Pancreas (tissue), 10 donors: ENCODE data around the gene ADAMTS2. TPM values are rescaled to one million over a fixed set of nuclear protein-coding genes. Genes with fewer than 3 reads are reported as not detected.

Experiments used
- ATAC-seq, 4 donors: fragments of 200-7000 bp; cut with Tn5 transposase; one replicate each; pipeline versions ENCODE4 v1.8.0 to v1.9.1; 2020; ENCODE audit warnings: mild to moderate bottlenecking in 4 of 4, moderate library complexity in 4 of 4
- DNase-seq, 6 donors: peaks; one replicate each; pipeline ENCODE4 v3.0.0-alpha.2; 2020
- FAIRE-seq: peaks from 2 replicates; lab custom pipeline; 2012; peaks lifted over from hg19 to GRCh38; lab: Jason Lieb, UNC
- H3K27ac ChIP-seq, 4 donors: fragments of 200-600 bp; sonication (generic); 1 replicate in 3 of 4; 2 replicates in 1 of 4; pipeline versions ENCODE4 v1.5.0 to v1.8.0; 2020
- H3K27me3 ChIP-seq, 4 donors: fragments of 200-600 bp; one replicate each; pipeline ENCODE4 v1.8.0; 2021
- H3K36me3 ChIP-seq, 3 donors: fragments of 200-600 bp; sonication (generic) in 1 of 3; one replicate each; pipeline versions ENCODE4 v1.5.0 to v1.8.0; 2020 to 2021
- H3K4me1 ChIP-seq, 3 donors: fragments of 200-600 bp; one replicate each; pipeline ENCODE4 v1.8.0; 2021
- H3K4me3 ChIP-seq, 4 donors: fragments of 200-600 bp; sonication (generic) in 2 of 4; one replicate each; pipeline versions ENCODE4 v1.5.0 to v1.8.0; 2020 to 2021
- H3K9me3 ChIP-seq, 4 donors: fragments of 200-600 bp; one replicate each; pipeline ENCODE4 v1.8.0; 2021
- WGBS, 2 donors: extraction: QIAGEN DNeasy Blood & Tissue Kit; methylation state at CpG; one replicate each; pipeline ENCODE4 v1.1.7; 2013; 5-methylcytosine and 5-hydroxymethylcytosine counted together
- intact Hi-C, 3 donors: fragments of 100-400 bp; cut with DNase I; formaldehyde crosslinking; loops; one replicate each; pipeline versions ENCODE4 v1.11.1 to v1.14.2; 2022
- polyA plus RNA-seq, 2 donors: library from polyadenylated mRNA; stranded (reverse); fragments of 200-250 nt; gene quantifications; one replicate each; pipeline ENCODE4 v1.2.3, GENCODE V29; 2013
- total RNA-seq, 6 donors: library from RNA; stranded (reverse); fragmentation: NEBNext Ultra II Directional in 4 of 6; extraction: Animal tissue kit (Norgen Biotek cat#: 25700) in 4 of 6; gene quantifications; one replicate each; pipeline versions ENCODE4 v1.2.1 to v1.2.4, GENCODE V29; 2021 to 2023
- TF ChIP-seq, protein P1 (sequence below), 4 donors: fragments of 200-600 bp; sonication (generic) in 3 of 4; IDR thresholded peaks; one replicate each; pipeline versions ENCODE4 v1.5.0 to v1.8.0; 2021; ENCODE audit warnings: antibody characterized with exemption in 4 of 4
- donor health status: healthy with polysubstance abuse.
- donor health status: DM: no; HTN: no; CAD: no; lungs with moderate emphysema.
- donor health status: DM: no; HTN: no; CAD: no.
- donor health status: control.
- donor health status: control.
- donor health status: Bipolar disorder and iron deficiency.
- donor health status: DM: yes; HTN: yes; CAD: no.
- donor health status: DM: no; HTN: no; CAD: no.
- donor health status: DM: no; HTN: no; CAD: no.
- donor health status: DM: yes; HTN: yes; CAD: no.

The ADAMTS2 gene
- total and polyA plus RNA-seq, 8 donors, result 1.3 to 18.5 (median 5.8) TPM

DNA sequence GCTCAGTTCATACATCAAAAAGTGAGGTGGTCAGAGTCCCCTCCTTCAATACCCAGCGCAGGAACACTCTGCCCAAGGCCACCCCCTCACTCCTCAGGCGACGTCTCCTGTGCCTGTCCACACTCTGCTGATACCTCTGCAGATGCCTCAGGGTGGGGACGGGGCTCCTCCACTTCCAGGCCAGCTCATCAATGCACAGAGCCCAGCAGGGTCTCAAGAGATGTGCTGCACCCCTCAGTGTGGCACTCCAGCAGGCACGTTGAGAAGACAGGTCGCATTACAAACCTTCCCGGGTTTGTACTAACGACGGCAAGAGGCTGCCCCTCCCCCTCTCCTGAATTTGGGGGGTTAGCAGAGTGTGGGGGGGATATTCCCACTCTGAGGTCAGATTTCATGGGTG lies 156.6 kb downstream of the ADAMTS2 start:
- Histone ChIP-seq H3K36me3 (no peaks in the 10 kb centered on the region), H3K9me3 (no peaks in the 10 kb centered on the region), H3K4me3 (no peak overlapping the region), H3K27ac (no peak overlapping the region), H3K4me1 (no peaks in the 10 kb centered on the region), H3K27me3 (no peaks in the 10 kb centered on the region)
- TF ChIP-seq, protein P1, sequence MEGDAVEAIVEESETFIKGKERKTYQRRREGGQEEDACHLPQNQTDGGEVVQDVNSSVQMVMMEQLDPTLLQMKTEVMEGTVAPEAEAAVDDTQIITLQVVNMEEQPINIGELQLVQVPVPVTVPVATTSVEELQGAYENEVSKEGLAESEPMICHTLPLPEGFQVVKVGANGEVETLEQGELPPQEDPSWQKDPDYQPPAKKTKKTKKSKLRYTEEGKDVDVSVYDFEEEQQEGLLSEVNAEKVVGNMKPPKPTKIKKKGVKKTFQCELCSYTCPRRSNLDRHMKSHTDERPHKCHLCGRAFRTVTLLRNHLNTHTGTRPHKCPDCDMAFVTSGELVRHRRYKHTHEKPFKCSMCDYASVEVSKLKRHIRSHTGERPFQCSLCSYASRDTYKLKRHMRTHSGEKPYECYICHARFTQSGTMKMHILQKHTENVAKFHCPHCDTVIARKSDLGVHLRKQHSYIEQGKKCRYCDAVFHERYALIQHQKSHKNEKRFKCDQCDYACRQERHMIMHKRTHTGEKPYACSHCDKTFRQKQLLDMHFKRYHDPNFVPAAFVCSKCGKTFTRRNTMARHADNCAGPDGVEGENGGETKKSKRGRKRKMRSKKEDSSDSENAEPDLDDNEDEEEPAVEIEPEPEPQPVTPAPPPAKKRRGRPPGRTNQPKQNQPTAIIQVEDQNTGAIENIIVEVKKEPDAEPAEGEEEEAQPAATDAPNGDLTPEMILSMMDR (IDR thresholded peaks at IDR 0.05), result no peak
- DNase-seq (peak in 1 of 6 donors; percentile 28), ATAC-seq (no peak), FAIRE-seq (no peak)
- WGBS, 2 donors, result 56 to 62% methylated on average over 9 of the region's 9 CpGs
- intact Hi-C loops, result no loop called here

GRCh38 chr5:179187681-179188575 lies 157.3 kb downstream of the ADAMTS2 start:
- FAIRE-seq, result no peak
- H3K27ac ChIP-seq, result no peak overlapping the region
- intact Hi-C loops, result no loop called here
- H3K27me3 ChIP-seq, result no peaks in the 10 kb centered on the region
- DNase-seq, result no peak
- no peaks in the 10 kb centered on the region for H3K4me1 ChIP-seq
- H3K36me3 ChIP-seq, result no peaks in the 10 kb centered on the region
- no peaks in the 10 kb centered on the region for H3K9me3 ChIP-seq
- ATAC-seq, result no peak
- no peak overlapping the region for H3K4me3 ChIP-seq
- WGBS, 2 donors, result 64 to 65% methylated on average over 13 of the region's 13 CpGs
- TF ChIP-seq, protein P1 (IDR thresholded peaks at IDR 0.05), result no peak

DNA sequence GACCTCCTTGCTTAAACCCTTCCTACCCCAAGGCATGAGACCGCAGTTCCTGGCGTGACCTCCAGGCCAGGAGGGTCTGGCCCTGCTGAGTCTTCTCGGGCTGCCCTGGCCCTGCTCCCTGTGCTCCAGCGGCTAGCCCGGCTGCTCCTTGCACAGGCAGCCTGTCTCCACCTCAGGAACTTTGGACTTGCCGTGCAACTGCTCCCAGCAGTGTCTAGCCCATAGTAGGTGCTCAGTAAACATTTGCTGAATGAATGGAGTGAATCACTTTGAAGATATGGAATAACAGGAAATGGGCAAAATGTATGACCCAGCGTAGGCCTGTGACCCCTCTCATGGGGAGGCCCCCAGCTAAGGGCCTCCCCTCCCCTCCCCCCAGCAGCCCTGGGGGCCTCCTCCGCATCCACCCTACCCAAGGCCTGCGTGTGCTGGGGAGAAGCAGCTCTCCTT lies 158.0 kb downstream of the ADAMTS2 start:
- Histone ChIP-seq H3K4me1 (no peaks in the 10 kb centered on the region), H3K4me3 (no peak overlapping the region), H3K36me3 (no peaks in the 10 kb centered on the region), H3K27me3 (no peaks in the 10 kb centered on the region), H3K9me3 (no peaks in the 10 kb centered on the region), H3K27ac (no peak overlapping the region)
- intact Hi-C loops, result no loop called here
- TF ChIP-seq, protein P1 (IDR thresholded peaks at IDR 0.05), result no peak
- FAIRE-seq, result no peak
- DNase-seq, result no peak
- no peak for ATAC-seq
- 76 to 77% methylated on average over 9 of the region's 9 CpGs for WGBS, 2 donors

DNA sequence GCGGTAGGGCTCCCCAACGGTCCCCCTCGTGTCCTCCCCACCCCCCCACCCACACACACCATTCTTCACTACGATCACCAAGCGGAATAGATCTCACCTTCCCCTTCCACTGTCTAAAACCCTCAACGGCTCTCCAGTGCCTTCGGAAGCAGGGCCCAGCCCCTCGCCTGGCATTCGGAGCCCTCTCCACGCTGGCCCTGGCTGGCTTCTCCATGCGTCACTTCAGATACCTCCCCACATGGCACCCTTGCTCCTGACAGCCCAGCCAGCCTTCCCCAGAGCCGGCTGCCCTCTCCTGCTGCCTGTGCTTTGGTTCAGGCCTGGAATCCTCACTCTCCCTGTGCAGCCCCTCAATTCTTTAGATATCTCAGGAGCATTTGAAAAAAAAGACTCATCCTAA lies 158.5 kb downstream of the ADAMTS2 start:
- no peaks in the 10 kb centered on the region for H3K4me1 ChIP-seq
- ATAC-seq (no peak), DNase-seq (no peak), FAIRE-seq (no peak)
- no peaks in the 10 kb centered on the region for H3K27me3 ChIP-seq
- intact Hi-C loops, result no loop called here
- WGBS, 2 donors, result 69 to 73% methylated on average over 12 of the region's 12 CpGs
- H3K4me3 ChIP-seq, result no peak overlapping the region
- no peaks in the 10 kb centered on the region for H3K36me3 ChIP-seq
- no peak overlapping the region for H3K27ac ChIP-seq
- H3K9me3 ChIP-seq, result no peaks in the 10 kb centered on the region
- TF ChIP-seq, protein P1 (IDR thresholded peaks at IDR 0.05), result no peak

DNA sequence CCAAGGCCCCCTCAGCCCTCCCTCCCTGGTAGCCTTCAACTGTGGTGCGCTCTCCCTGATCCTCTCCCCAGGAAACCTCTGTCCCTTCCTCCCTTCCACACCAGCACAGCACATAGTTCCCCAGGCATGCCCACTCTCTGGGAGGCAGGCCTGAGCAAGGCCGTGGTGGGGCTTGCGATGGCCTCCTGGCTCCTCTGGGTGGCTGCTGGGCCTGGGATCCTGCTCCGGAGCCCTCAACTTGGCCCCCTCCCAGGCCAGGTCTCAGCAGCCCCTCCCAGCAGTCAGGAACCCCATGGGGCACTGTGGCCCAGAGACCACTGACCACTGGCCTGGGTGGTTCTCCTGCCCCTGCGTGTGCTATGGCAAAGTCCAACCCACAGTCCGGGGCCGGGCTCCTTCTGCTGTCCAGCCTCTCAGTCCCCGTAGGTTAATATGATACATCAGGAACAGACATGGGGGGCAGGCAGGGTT lies 159.3 kb downstream of the ADAMTS2 start:
- no peaks in the 10 kb centered on the region for H3K9me3 ChIP-seq
- FAIRE-seq, result no peak
- TF ChIP-seq, protein P1 (IDR thresholded peaks at IDR 0.05), result no peak

More for the DNA sequence above, 159.3 kb downstream of the ADAMTS2 start:
- H3K4me1 ChIP-seq, result no peaks in the 10 kb centered on the region
- WGBS, 2 donors, result 74 to 80% methylated on average over 8 of the region's 8 CpGs
- DNase-seq (peak in 2 of 6 donors; percentile 23 to 41), ATAC-seq (no peak)
- intact Hi-C loops, result no loop called here
- no peak overlapping the region for H3K27ac ChIP-seq
- H3K4me3 ChIP-seq, result no peak overlapping the region
- no peaks in the 10 kb centered on the region for H3K27me3 ChIP-seq
- H3K36me3 ChIP-seq, result no peaks in the 10 kb centered on the region
